HG02763 (cell line): Measurements from ENCODE around the gene NKX1-2.

Source experiments
- ATAC-seq: cut with Tn5 transposase; IDR thresholded peaks from one replicate; pipeline ENCODE4 v1.9.1; 2021; ENCODE audit warnings: mild to moderate bottlenecking, moderate library complexity; ENCODE audit not compliant: unreplicated experiment

The NKX1-2 gene

GRCh38 chr10:124450012-124450782 is at the start of gene NKX1-2:
TSS of gene NKX1-2 (minus strand) at chr10:124450035. CDS start at chr10:124449943, 92 bp downstream.
- no peak for ATAC-seq

GRCh38 chr10:124498056-124498455 is 48.2 kb upstream of the NKX1-2 start:
- no peak for ATAC-seq

- ATAC-seq = no peak
Measured at GRCh38 chr10:124497196-124497881, 47.5 kb upstream of the NKX1-2 start.

DNA sequence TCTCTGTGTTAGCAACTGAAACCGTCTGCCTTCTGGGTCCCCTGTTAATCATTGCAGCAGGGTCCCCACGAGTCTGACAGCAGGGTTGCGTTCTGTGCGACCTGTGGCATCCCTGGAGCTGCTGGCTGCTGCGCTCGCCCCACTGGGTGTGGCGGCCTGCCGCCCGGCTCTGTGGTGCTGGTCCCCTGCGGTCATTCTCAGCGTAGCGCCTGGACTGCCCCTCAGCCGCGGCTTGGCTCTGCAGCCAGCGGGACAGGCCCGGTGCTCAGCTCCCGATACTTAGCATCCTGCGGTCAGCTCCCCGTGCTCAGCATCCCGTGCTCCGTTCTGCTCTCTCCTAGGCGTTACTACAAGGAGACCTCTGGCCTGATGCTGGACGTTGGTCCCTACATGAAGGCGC is 46.8 kb upstream of the NKX1-2 start:
- ATAC-seq = no peak

- no peak for ATAC-seq
Measured at GRCh38 chr10:124496150-124496549, 46.3 kb upstream of the NKX1-2 start.

GRCh38 chr10:124495725-124496124 is 45.9 kb upstream of the NKX1-2 start:
- ATAC-seq = no peak

- ATAC-seq = no peak
Measured at GRCh38 chr10:124495162-124495561, 45.3 kb upstream of the NKX1-2 start.

DNA sequence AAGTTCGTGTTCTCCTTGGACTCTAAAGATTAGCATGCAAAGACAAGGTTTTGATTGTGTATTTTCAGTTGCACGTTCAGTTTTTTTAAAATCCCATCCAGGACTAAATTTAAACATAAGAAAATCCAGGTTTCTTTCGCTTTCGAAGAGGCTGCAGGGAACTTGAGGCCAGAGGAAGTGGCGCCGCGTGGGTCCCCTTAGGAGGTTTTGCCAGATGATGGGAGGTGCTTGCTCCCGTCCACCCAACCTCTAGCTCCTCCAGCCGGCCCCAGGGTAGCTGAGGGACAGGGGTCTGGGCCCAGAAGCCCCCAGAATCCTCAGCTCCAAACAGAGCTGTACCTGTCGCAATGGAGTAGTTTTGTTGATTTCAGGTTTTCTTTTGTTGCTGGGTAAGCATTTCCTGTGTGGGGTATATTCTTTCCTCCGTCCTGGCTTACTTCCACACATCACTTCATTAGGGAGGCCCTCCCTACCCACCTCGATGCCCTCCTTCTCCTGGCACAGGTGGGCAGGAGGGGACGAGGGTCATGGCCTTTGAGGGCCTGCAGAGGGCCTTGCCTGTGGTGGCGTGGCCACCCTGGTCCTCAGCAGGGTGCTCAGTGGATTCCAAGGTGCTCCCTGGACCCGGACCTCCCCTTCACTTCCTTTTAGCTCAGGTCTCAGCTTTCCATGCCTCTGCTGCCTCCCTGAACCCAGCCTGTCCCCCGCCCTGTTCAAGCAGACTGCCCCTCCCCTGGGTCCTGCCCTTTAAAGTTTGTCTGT is 44.4 kb upstream of the NKX1-2 start:
- no peak for ATAC-seq

DNA sequence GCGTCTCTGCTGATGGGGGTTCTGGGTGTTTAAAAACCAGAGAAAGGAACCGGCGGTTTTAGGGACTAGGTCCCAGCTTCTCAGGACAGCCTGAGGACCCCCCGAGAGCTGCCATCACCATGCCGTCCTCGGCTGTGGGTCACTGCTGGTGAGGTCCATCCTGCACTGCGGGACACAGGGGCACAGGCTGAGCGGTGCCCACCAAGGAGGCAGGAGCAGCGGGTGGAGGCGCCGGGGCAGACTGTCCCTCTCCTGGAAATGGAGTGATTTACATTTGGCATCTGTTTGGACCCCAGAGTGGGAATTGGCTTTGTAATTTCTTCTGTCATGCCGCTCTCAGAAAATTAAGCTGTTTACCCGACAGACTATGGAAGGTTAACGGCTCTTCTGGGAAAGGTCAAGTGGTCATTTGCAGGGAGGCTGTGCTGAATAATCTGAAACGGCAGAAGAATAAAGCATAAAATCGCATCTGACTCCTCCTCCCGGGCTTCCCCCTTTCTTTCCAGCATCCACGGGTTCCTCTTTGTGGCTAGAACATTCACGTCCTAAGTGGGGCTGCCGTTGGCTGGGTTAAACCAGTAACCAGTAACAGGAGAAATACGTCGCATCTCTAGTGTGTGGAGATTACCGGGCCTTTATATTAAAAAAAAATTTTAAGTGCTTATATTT is 43.5 kb upstream of the NKX1-2 start:
- no peak for ATAC-seq

DNA sequence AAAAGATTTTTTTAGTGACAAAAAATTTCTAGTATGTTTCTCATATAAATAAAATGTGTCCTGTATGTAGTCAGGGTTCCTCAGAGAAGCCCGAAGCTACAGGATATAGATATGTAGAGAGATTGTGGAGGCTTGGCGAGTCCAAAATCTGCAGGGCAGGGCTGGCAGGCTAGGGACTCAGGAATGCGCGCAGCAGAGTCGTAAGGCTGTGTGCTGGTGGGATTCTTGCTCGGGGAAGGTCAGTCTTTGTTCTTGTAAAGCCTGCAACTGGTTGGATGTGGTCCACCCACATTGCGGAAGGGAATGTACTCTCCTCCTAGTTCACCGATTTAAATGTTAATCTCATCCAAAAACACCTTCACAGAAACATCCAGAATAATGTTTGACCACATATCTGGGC is 42.4 kb upstream of the NKX1-2 start:
- no peak for ATAC-seq

GRCh38 chr10:124491105-124491504 is 41.3 kb upstream of the NKX1-2 start:
- ATAC-seq = no peak

GRCh38 chr10:124486635-124487034 is 36.8 kb upstream of the NKX1-2 start:
- ATAC-seq = no peak

- no peak for ATAC-seq
Measured at GRCh38 chr10:124484661-124485060, 34.8 kb upstream of the NKX1-2 start.

DNA sequence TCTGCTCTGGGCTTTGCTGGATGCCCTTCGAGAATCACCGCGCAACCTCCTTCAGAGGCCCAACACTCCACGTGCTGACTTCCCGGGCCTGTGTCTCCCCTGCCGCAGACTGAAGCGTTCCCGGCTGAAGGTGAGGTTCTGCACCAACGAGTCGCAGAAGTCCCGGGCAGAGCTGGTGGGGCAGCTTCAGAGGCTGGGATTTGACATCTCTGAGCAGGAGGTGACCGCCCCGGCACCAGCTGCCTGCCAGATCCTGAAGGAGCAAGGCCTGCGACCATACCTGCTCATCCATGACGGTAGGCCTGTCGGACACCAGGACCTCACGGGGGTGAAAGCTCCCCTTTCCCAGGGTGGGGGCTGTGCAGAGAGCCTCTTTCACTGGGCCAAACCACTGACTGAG is 34.2 kb upstream of the NKX1-2 start:
- no peak for ATAC-seq

DNA sequence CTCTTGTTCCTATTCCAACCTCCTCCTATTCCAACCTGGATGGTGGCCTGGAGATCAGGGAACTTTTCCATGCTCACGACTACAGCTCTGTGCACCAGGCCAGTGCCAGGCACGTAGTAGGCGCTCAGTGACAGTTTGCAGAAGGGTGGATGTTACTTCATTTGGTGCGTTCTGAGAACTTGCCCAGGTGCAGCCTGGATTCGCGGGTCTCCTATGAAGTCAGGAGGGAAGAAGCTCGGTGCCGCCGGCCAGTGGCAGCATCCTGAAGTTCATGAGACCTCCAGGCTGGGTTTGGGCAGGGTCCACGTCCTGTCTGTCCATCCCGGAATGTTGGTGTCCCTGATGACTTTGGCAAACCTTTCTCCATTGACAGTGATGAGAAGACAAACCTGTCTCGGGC is 33.0 kb upstream of the NKX1-2 start:
- ATAC-seq = no peak

GRCh38 chr10:124482236-124482800 is 32.5 kb upstream of the NKX1-2 start:
- ATAC-seq = no peak

DNA sequence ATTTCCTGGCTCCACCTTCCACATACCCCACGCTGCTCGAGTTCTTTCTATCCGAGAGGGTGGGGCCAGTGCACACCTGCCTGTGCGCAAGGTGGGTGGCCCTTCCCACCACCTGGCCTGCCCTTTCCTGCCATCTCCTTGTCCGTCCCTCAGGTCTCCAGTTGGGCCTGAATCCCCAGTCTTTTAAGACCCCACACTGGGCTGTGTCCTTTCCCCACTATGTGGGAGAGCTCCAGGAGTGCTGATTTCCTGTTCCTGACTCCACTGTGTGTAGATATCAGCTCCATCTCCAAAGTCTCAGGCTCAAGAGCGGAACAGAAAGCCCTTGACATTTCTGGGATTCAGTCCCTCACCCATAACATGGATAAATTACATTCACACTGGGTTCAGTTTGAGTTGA is 31.9 kb upstream of the NKX1-2 start:
- no peak for ATAC-seq

DNA sequence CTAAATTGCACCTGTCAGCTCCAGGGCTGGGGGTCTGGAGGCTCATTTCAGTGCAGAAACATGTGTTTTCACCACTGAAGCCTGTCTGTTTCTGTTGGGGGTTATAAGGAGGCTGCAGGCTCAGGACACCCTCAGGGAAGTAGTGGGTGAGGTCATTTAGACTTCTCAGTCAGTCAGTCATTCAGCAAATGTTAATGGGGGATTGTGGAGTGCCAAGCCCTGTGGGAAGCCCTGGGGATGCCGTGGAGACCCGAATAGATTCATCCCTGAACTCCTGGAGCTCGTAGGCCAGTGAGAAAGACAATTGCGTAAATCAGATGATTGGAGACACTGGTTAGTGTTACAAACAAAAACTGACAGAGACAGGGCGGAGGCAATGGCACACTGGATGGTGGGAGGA is 31.0 kb upstream of the NKX1-2 start:
- ATAC-seq = no peak

DNA sequence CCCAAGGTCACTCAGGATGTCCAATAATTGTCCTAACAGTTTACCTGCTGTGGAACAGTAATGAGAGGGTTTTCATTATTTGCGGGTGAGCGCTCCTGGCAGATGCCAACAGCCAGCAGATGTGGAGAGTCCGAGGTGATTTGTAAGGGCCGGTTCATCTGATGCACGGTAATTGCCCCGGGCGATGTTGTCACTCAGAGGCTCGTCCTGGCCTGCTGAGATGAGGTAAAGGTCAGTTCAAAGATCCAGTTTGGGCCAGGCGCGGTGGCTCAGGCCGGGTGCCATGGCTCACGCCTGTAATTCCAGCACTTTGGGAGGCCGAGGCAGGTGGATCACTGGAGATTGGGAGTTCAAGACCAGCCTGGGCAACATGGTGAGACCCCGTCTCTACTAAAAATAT is 28.7 kb upstream of the NKX1-2 start:
- no peak for ATAC-seq

DNA sequence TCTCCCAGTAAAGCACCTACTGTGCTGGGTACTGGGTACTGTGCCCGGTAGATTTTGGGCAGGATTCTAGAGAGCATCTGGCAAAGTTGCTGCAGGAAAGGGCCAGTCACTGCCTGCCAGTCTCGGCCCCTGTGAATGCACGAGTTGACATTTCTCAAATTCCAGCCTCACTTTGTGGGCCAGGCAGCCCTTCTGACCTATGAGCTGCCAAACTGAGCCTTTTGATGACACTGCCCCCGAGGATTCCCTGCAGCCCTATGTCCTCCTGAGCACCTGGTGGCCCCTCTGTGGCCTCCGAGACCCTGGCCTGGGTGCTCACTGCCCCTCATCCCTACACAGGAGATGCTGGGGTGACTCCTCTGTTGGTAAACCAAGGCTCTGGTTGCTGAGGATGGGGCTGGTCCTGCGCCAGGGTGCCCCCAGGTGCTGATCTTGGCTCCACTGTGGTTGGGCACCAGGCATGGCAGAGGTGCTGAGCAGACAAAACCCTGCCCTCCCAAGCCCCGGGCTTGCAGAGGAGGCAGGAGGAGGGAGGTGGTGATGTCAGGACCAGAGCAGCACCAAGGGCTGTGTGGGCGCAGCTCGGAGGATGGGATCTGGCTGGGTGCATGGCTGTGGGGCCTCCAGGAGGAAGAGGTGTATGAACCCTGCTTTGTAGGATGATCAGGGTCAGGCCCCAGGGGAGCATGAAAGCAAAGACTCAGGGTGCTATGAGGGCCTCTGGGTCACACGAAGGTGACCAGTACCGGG is 28.0 kb upstream of the NKX1-2 start:
- no peak for ATAC-seq
